GM23338 (cell line): Measurements from ENCODE around the gene ZNF580. TPM values are rescaled to one million over a fixed set of nuclear protein-coding genes. Genes with fewer than 3 reads are reported as not detected.

ENCODE experiments used
- ATAC-seq: fragments of 200-7000 bp; cut with Tn5 transposase; 3 replicates; pipeline ENCODE4 v1.9.1; 2020
- DNase-seq: peaks from one replicate; pipeline ENCODE4 v3.0.0-alpha.2; 2015; ENCODE audit warnings: low spot score
- H2AFZ ChIP-seq: fragments of 200-600 bp; sonication (generic); 2 replicates; pipeline ENCODE4 v1.8.0; 2016; ENCODE audit warnings: antibody characterized with exemption, mild to moderate bottlenecking, moderate library complexity
- H3F3A ChIP-seq: fragments of 200-600 bp; sonication (generic); replicated peaks from 2 replicates; pipeline ENCODE4 v1.8.0; 2017; ENCODE audit warnings: antibody characterized with exemption, mixed run types, low read depth
- H3K27ac ChIP-seq: fragments of 200-600 bp; sonication (generic); 2 replicates; pipeline ENCODE4 v1.6.1; 2016; ENCODE audit warnings: low read depth
- H3K27me3 ChIP-seq: fragments of 200-600 bp; sonication (generic); 2 replicates; pipeline ENCODE4 v1.8.0; 2016; ENCODE audit warnings: mild to moderate bottlenecking, mixed run types, moderate library complexity; ENCODE audit not compliant: insufficient read depth
- H3K36me3 ChIP-seq: fragments of 200-600 bp; sonication (generic); 2 replicates; pipeline ENCODE4 v1.8.0; 2016; ENCODE audit warnings: mild to moderate bottlenecking; ENCODE audit not compliant: insufficient read depth
- H3K4me1 ChIP-seq: fragments of 200-600 bp; sonication (generic); 2 replicates; pipeline ENCODE4 v1.8.0; 2016; ENCODE audit warnings: mild to moderate bottlenecking, moderate library complexity; ENCODE audit not compliant: insufficient read depth
- H3K4me2 ChIP-seq: fragments of 200-600 bp; sonication (generic); 2 replicates; pipeline ENCODE4 v1.7.1; 2017; ENCODE audit warnings: mixed run types
- H3K4me3 ChIP-seq: fragments of 200-600 bp; sonication (generic); 2 replicates; pipeline ENCODE4 v1.6.1; 2016; ENCODE audit warnings: mixed run types
- H3K79me2 ChIP-seq: fragments of 200-600 bp; sonication (generic); replicated peaks from 2 replicates; pipeline ENCODE4 v1.8.0; 2017; ENCODE audit warnings: mild to moderate bottlenecking; ENCODE audit not compliant: insufficient read depth
- H3K9me2 ChIP-seq: fragments of 200-600 bp; sonication (generic); 2 replicates; pipeline ENCODE4 v1.8.0; 2017; ENCODE audit not compliant: insufficient read depth
- H4K20me1 ChIP-seq: fragments of 200-600 bp; sonication (generic); replicated peaks from 2 replicates; pipeline ENCODE4 v1.8.0; 2017; ENCODE audit warnings: mild to moderate bottlenecking; ENCODE audit not compliant: insufficient read depth
- H3K27ac Mint-ChIP-seq: 2 replicates; pipeline ENCODE4 v1.8.0; 2020; ENCODE audit warnings: inconsistent platforms, mild to moderate bottlenecking, moderate library complexity, mixed read lengths
- H3K27me3 Mint-ChIP-seq: 3 replicates; pipeline ENCODE4 v1.8.0; 2022; ENCODE audit warnings: low read depth, mild to moderate bottlenecking, moderate library complexity, mixed read lengths, inconsistent platforms; ENCODE audit not compliant: insufficient read depth, poor library complexity
- H3K36me3 Mint-ChIP-seq: 3 replicates; pipeline ENCODE4 v1.8.0; 2021; ENCODE audit warnings: low read depth, mild to moderate bottlenecking, inconsistent platforms, moderate library complexity, mixed read lengths
- H3K4me1 Mint-ChIP-seq: 3 replicates; pipeline ENCODE4 v1.8.0; 2020; ENCODE audit warnings: mild to moderate bottlenecking, inconsistent platforms, mixed read lengths
- H3K4me3 Mint-ChIP-seq: 3 replicates; pipeline ENCODE4 v1.8.0; 2021; ENCODE audit warnings: moderate library complexity, mild to moderate bottlenecking, inconsistent platforms, mixed read lengths
- H3K9me3 Mint-ChIP-seq: 3 replicates; pipeline ENCODE4 v1.8.0; 2020; ENCODE audit warnings: moderate library complexity, mild to moderate bottlenecking, inconsistent platforms, mixed read lengths
- CREB1 ChIP-seq: fragments of 250-450 bp; sonication (Bioruptor Pico); IDR thresholded peaks from 2 replicates; pipeline ENCODE4 v1.5.0; 2020; ENCODE audit warnings: low read depth, mild to moderate bottlenecking, moderate library complexity
- CTCF ChIP-seq, 2 experiments: fragments of 200-600 bp in 1 of 2; sonication (generic) in 1 of 2; conservative IDR thresholded peaks; 2 replicates each; pipeline versions ENCODE4 v1.5.1 to v1.6.1; 2016 to 2017; ENCODE audit warnings: antibody characterized with exemption in 2 of 2, low read depth in 2 of 2, mild to moderate bottlenecking in 2 of 2, moderate library complexity in 1 of 2
- ETS1 ChIP-seq: IDR thresholded peaks from 2 replicates; pipeline ENCODE4 v1.6.1; 2016; ENCODE audit warnings: antibody characterized with exemption
- EZH2 ChIP-seq: fragments of 200-600 bp; sonication (generic); IDR thresholded peaks from one replicate; pipeline ENCODE4 v1.8.0; 2017; ENCODE audit warnings: antibody characterized with exemption, mild to moderate bottlenecking, low read depth; ENCODE audit not compliant: unreplicated experiment
- EZH2phosphoT487 ChIP-seq: fragments of 200-600 bp; sonication (generic); IDR thresholded peaks from one replicate; pipeline ENCODE4 v1.8.1; 2018; ENCODE audit warnings: antibody characterized with exemption; ENCODE audit not compliant: unreplicated experiment
- REST ChIP-seq: IDR thresholded peaks from one replicate; pipeline ENCODE4 v1.6.1; 2018; ENCODE audit warnings: antibody characterized with exemption; ENCODE audit not compliant: unreplicated experiment
- STAT1 ChIP-seq: IDR thresholded peaks from one replicate; pipeline ENCODE4 v1.6.1; 2016; ENCODE audit warnings: antibody characterized with exemption; ENCODE audit not compliant: unreplicated experiment
- ZNF114 ChIP-seq: fragments of 250-450 bp; sonication (Bioruptor Pico); IDR thresholded peaks from 2 replicates; pipeline ENCODE4 v1.5.0; 2020; ENCODE audit warnings: mild to moderate bottlenecking, moderate library complexity
- ZNF331 ChIP-seq: fragments of 250-450 bp; sonication (Bioruptor Pico); IDR thresholded peaks from 2 replicates; pipeline ENCODE4 v1.5.0; 2020; ENCODE audit warnings: low read depth, mild to moderate bottlenecking, moderate library complexity
- ZNF462 ChIP-seq: fragments of 250-450 bp; sonication (Bioruptor Pico); IDR thresholded peaks from 2 replicates; pipeline ENCODE4 v1.5.0; 2020; ENCODE audit warnings: mild to moderate bottlenecking, moderate library complexity
- polyA plus RNA-seq: library from polyadenylated mRNA; unstranded; fragments of >200 nt; fragmentation: Nextera tagmentation; extraction: Ambion mirVana; gene quantifications from 2 replicates; pipeline ENCODE4 v1.2.1, GENCODE V29; 2016
- total RNA-seq: library from RNA; depleted of rRNA; stranded (reverse); fragments of >200 nt; shearing (Covaris generic); gene quantifications from 2 replicates; pipeline ENCODE4 v1.2.3, GENCODE V29; 2014

ZNF580 gene
- total and polyA plus RNA-seq, 2 experiments from 2014 or later: 18.7 to 23.6 TPM

GRCh38 chr19:55614711-55615542 lies 25.9 kb upstream of the ZNF580 start:
- TF ChIP-seq ZNF331 (CRISPR knock-in tag) (no peak), EZH2 (no peak), EZH2phosphoT487 (no peak), ETS1 (no peak), CTCF (conservative IDR thresholded peaks at IDR 0.05; ENCODE audit: low read depth in 2 of 2) (no peak), CREB1 (CRISPR knock-in tag) (no peak), STAT1 (no peak), ZNF462 (CRISPR knock-in tag) (no peak), ZNF114 (no peak), REST (no peak)
- H3K9me2 ChIP-seq: no peaks in the 10 kb centered on the region
- H4K20me1 ChIP-seq: peaks cover 18% of the 10 kb centered on the region
- H3K36me3 ChIP-seq: no peaks in the 10 kb centered on the region
- H3K4me3 ChIP-seq: no peak overlapping the region
- Mint-ChIP-seq H3K9me3 (peaks cover 5% of the 10 kb centered on the region), H3K27ac (no peak overlapping the region), H3K4me3 (no peak overlapping the region), H3K36me3 (peaks cover 38% of the 10 kb centered on the region), H3K27me3 (peaks cover 17% of the 10 kb centered on the region), H3K4me1 (0 out of 3 replicates have a peak, but pooled peaks cover 2% of the 10 kb centered on the region)
- H3K4me2 ChIP-seq: no peak overlapping the region
- H3K27me3 ChIP-seq: no peaks in the 10 kb centered on the region
- no peak overlapping the region for H3K27ac ChIP-seq
- H2AFZ ChIP-seq: no peak overlapping the region
- peaks cover 2% of the 10 kb centered on the region; the same call in 1 of the 2 replicates for H3K79me2 ChIP-seq
- peak; percentile 12 for DNase-seq
- H3F3A ChIP-seq: peaks cover 3% of the 10 kb centered on the region; the same call in 1 of the 2 replicates
- no peaks in the 10 kb centered on the region for H3K4me1 ChIP-seq
- peak; percentile 13; the same call in 2 of the 3 replicates for ATAC-seq
